Large intestine (tissue), 3 donors: Measurements from ENCODE around the gene GPR85. TPM values are rescaled to one million over a fixed set of nuclear protein-coding genes. Genes with fewer than 3 reads are reported as not detected.

ENCODE experiments used
- DNase-seq, 2 donors: peaks; one replicate each; pipeline versions ENCODE4 v3.0.0 to v3.0.0-alpha.2; 2013
- H3K27ac ChIP-seq: one replicate; pipeline ENCODE4 v1.5.1; 2013; ENCODE audit warnings: low read length
- H3K27me3 ChIP-seq: 2 replicates; pipeline ENCODE4 v1.6.1; 2013; ENCODE audit warnings: low read length; ENCODE audit not compliant: control insufficient read depth, insufficient read depth
- H3K36me3 ChIP-seq: 2 replicates; pipeline ENCODE4 v1.6.1; 2013; ENCODE audit warnings: low read length; ENCODE audit not compliant: control insufficient read depth, insufficient read depth
- H3K4me1 ChIP-seq: one replicate; pipeline ENCODE4 v1.6.1; 2013; ENCODE audit warnings: low read length; ENCODE audit not compliant: control insufficient read depth, insufficient read depth
- H3K4me3 ChIP-seq: one replicate; pipeline ENCODE4 v1.5.1; 2013; ENCODE audit warnings: low read length
- H3K9me3 ChIP-seq: one replicate; pipeline ENCODE4 v1.6.1; 2013; ENCODE audit warnings: mild to moderate bottlenecking, low read depth, low read length, moderate library complexity; ENCODE audit not compliant: control insufficient read depth
- WGBS: methylation state at CpG from one replicate; pipeline ENCODE4 v1.1.5; 2013; ENCODE audit warnings: low lambda C conversion rate; ENCODE audit not compliant: insufficient coverage; 5-methylcytosine and 5-hydroxymethylcytosine counted together
- polyA plus RNA-seq: library from polyadenylated mRNA; unstranded; fragments of 120-200 nt; gene quantifications from one replicate; pipeline ENCODE4 v1.2.1, GENCODE V29; 2013

GPR85 gene
- polyA plus RNA-seq, 1 donor = 3.1 TPM

DNA sequence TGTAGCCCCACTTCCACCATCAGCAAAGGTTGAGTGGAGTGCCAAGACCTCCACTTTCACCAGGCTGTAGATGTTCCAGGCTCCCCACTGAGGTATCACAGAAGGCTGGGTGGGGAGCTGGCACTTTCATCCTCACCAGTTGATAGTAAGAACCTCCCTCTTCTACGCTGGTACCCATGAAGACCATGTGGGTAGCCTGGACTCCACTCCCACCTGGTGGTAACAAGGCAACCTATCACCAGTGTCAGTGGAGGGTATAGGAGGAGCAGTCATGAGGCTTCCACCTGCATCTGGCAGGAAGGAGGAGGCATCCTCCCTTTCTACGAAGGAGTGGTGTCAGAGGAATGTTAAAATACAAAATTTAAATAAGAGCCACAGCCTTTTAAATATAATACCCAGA is 27.3 kb upstream of the GPR85 start:
- DNase-seq = no peak
- peaks cover 10% of the 10 kb centered on the region for H3K36me3 ChIP-seq
- WGBS = 100% methylated on average over 1 of the region's 2 CpGs
- no peak overlapping the region for H3K27ac ChIP-seq
- H3K27me3 ChIP-seq = no peaks in the 10 kb centered on the region
- no peak overlapping the region for H3K4me3 ChIP-seq
- no peaks in the 10 kb centered on the region for H3K4me1 ChIP-seq
- H3K9me3 ChIP-seq = no peaks in the 10 kb centered on the region

DNA sequence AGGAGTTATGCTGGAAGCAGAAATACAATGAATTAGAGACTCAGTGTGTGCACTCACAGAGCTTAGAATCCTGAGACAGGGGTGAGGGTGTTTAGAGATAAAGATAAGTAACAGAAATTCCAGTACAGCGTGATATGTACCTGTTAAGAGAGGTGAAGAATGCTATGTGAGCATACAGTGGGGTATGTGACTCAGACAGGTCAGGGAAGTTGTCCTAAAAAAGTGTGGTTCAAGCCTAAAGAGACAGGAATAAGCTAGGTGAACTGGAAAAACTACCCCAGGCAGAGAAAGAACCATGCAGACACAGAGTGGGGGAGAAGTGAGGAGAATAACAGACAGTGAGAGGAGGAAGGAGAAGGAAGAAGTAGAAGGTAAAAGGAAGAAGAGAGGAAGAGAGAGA is 23.1 kb upstream of the GPR85 start:
- no peaks in the 10 kb centered on the region for H3K27me3 ChIP-seq
- 100% methylated on average over 1 of the region's 1 CpG for WGBS
- no peak overlapping the region for H3K27ac ChIP-seq
- no peaks in the 10 kb centered on the region for H3K36me3 ChIP-seq
- no peak for DNase-seq
- H3K4me1 ChIP-seq = no peaks in the 10 kb centered on the region
- no peaks in the 10 kb centered on the region for H3K9me3 ChIP-seq
- H3K4me3 ChIP-seq = no peak overlapping the region

DNA sequence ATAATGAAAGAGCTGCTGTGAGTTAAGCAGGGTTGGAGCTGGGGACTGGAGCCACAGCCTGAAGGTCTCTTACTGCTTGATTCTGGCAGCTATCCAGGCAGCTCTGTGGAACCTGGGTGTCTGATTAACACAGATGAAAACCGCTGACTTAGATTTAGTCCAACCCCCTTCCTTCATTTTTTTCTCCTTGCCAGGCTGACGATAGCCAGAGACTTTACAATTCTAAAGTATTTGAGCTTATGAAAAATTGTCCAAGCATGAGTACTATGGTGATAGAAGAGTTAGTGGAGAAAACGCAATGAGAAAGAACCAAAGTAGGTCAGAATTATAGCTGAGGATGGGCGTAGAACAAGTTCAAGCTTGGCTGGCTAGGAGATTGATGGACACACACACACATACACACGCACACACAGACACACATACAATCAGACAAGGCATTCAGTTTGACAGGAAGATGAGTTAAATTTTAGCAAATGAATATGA is 13.5 kb upstream of the GPR85 start:
- Histone ChIP-seq H3K4me1 (no peaks in the 10 kb centered on the region), H3K9me3 (peaks cover 2% of the 10 kb centered on the region), H3K36me3 (no peaks in the 10 kb centered on the region), H3K27me3 (no peaks in the 10 kb centered on the region), H3K4me3 (no peak overlapping the region), H3K27ac (no peak overlapping the region)
- WGBS = 70% methylated on average over 2 of the region's 5 CpGs
- DNase-seq = no peak

DNA sequence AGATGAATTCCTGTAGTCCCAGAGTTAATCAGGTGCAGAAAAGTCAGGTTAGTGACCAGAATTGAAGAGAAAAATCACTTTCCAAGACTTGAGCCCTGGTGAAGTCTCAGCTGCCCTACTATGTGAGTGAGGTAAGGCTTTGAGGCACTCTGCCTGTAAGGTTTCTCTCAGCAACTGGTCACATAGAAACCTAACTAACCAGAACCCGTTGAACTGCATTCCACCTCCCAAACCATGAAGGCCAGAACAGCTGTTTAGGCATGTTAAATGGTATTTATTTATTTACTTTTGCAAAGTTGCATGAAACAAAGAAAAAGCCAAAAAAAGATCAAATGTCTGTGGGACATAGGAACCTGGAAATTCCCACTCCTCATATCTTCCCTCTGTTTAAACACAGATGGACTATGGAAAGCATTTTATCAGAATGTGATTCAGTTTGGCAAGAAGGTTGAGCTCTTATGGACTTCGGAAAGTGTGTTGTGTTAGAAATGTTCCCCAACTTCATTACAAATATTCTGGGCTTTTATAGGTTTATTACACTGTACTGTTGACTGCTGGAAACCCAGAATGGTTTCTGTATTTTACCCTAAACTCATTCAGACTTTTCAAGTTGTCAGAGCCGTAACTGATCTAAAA is 12.8 kb upstream of the GPR85 start:
- 89% methylated on average over 1 of the region's 3 CpGs for WGBS
- Histone ChIP-seq H3K9me3 (peaks cover 2% of the 10 kb centered on the region), H3K36me3 (no peaks in the 10 kb centered on the region), H3K4me1 (no peaks in the 10 kb centered on the region), H3K27me3 (no peaks in the 10 kb centered on the region), H3K4me3 (no peak overlapping the region), H3K27ac (no peak overlapping the region)
- DNase-seq = no peak

DNA sequence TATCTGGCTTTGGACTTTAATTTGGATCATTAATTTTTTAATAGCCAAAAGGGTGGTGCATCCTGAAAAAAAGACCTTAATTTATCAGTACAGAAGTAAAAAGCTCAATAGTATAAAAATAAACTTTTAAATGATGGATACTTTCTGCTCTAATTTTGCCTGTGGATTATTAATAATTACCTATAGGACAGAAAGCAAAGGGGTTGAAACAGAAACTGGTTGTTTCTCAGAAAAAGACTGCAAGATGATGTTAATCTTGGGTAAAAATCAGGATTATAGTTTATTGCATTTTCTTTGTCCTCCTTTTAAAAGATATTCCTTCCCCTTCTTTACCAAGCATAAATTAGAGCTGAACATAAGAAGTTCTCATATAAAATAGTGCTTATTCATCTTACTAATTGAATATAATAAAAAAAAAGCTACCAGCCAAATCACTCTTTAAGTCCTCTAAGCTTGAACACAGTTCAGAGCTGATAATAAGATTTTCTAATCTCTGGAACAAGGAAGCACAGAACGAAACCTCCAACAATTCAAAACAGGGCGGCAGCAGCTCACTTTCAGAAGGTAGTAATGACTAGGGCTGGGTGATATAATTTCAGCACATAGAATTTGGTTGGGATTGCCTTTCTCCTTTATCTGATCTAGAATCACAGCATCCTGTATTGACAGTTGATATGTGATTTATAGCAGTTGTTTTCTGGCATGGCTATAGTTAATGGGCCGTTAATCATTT is 8.1 kb upstream of the GPR85 start:
- H3K4me3 ChIP-seq = no peak overlapping the region
- no peaks in the 10 kb centered on the region for H3K4me1 ChIP-seq
- WGBS = no CpG with 5 or more reads among the region's 3 CpGs
- DNase-seq = no peak
- H3K27me3 ChIP-seq = no peaks in the 10 kb centered on the region
- H3K9me3 ChIP-seq = no peaks in the 10 kb centered on the region
- H3K36me3 ChIP-seq = no peaks in the 10 kb centered on the region
- no peak overlapping the region for H3K27ac ChIP-seq

DNA sequence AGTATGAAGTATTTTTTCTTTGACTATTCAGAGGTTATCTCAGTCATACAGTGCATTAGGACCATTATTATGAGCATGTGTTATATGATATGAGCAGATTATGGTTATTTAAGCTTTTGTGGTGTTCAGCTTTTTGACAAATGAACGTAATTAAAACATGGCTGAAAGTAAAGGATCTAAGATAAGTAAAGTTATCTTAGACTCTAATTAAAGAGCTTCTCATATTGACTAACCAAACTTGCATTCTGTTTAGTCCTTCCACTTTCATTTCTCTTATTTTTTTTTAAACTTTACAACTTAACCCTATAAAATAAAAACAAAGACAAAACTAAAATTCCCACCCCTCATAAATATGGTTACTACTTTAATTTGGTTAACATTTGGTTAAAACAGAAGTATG is 6.9 kb upstream of the GPR85 start:
- 100% methylated on average over 1 of the region's 1 CpG for WGBS
- Histone ChIP-seq H3K9me3 (no peaks in the 10 kb centered on the region), H3K4me3 (no peak overlapping the region), H3K36me3 (no peaks in the 10 kb centered on the region), H3K4me1 (no peaks in the 10 kb centered on the region), H3K27me3 (no peaks in the 10 kb centered on the region), H3K27ac (no peak overlapping the region)
- DNase-seq = no peak

DNA sequence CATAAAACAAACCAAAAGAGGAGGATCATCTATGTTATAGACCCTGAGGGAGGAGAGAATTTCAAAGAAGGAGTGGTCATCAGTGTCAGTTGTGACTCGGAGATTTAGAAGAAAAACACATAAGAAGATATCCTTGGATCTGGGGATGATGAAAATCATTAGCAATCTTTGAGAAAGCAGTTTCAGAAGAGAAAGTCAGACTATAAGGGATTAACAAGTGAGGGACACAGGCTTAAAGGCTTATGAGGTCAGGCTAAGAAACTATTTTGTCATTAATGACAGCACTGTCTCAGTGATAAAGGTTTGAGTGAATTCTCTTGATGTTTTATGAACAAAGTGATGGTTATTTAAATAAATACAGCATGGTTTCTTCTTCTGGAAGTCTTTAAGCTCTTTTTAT is 6.1 kb upstream of the GPR85 start:
- Histone ChIP-seq H3K4me1 (no peaks in the 10 kb centered on the region), H3K36me3 (no peaks in the 10 kb centered on the region), H3K4me3 (no peak overlapping the region), H3K27me3 (no peaks in the 10 kb centered on the region), H3K27ac (no peak overlapping the region), H3K9me3 (no peaks in the 10 kb centered on the region)
- 100% methylated on average over 1 of the region's 1 CpG for WGBS
- DNase-seq = no peak

DNA sequence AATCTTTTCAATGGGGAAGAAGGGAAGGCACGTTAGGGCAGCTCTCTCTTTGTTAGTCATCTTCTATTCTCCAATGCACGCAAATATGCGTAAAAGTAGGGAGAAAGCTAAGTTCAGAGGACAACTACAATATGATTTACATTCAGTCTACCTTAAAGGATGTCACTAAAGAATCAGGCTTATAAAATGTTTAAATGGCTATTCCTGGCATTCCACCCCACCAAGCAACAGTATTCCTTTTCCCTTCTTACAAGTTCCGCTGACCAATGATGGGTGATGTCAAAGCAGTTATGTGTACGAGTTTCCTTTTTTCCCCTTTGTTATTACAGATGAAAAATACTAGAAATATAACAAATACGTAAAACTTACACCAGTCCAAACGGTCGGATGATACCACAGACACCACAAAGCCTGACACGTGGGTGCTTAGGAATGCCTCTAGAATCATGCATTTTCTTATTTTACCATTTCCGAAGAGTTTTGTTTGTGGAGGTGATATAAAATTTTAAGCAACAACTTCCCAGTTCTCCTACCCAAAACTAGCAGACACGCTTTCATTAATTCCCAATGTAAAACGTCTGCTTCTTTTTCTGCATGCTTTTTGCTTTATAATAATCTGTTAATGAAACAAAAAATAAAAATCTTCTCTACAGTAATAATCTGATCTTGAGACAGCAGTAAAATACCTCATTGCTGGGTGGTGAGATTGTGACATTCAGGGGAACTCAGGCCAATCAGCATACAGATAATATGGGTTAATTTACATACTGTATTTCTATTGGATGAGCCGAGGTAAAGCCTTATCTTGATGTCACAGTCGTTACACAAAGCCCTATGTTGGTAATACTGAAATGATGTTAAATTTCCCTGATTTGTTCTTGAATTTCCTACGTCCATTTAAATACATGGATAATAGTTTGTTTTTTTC is 708 bp upstream of the GPR85 start:
- H3K27ac ChIP-seq = peak overlapping the region; percentile 3
- H3K4me3 ChIP-seq = no peak overlapping the region
- WGBS = 69% methylated on average over 5 of the region's 15 CpGs
- peaks cover 2% of the 10 kb centered on the region for H3K4me1 ChIP-seq
- peak in 1 of 2 donors; percentile 20 for DNase-seq
- H3K9me3 ChIP-seq = no peaks in the 10 kb centered on the region
- H3K27me3 ChIP-seq = peaks cover 18% of the 10 kb centered on the region
- H3K36me3 ChIP-seq = no peaks in the 10 kb centered on the region

DNA sequence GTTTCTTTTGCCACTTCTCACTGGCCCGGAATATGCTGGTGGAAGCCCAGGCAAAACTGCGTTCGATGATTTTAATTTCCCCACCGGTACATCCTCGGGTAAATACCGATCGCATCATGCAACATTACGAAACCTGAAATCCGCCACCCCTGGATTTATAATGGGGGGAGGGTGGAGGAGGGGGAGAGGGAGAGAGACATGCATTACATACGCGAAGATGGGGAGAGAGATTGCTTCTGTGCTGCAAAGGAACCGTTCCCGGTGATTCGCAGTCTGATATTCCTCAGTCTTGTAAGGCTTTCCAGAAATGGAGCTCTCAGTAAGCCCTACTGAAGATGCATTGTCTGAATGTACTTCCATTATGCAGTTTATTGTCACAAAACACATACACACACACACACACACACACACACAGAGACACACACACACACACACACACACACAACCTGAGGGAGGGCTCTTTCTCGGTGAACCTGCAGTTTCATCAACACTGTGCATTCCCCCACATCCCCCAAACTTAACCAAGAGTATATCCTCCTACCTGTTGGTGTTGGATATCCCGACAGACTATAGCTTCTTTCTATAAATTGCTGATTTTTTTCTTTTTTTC is 741 bp downstream of the GPR85 start:
- 66% methylated on average over 2 of the region's 16 CpGs for WGBS
- Histone ChIP-seq H3K4me3 (peak overlapping the region; percentile 21), H3K36me3 (no peaks in the 10 kb centered on the region), H3K4me1 (peaks cover 2% of the 10 kb centered on the region), H3K9me3 (no peaks in the 10 kb centered on the region), H3K27ac (no peak overlapping the region), H3K27me3 (peaks cover 18% of the 10 kb centered on the region)
- DNase-seq = no peak
